DND-41 (cell line): ENCODE results near the gene PDZRN3.

Experiments used
- CTCF ChIP-seq: IDR thresholded peaks from 2 replicates; pipeline ENCODE4 v1.5.1; 2012; ENCODE audit warnings: borderline replicate concordance, low read length, moderate library complexity, mild to moderate bottlenecking; ENCODE audit not compliant: poor library complexity, severe bottlenecking; ENCODE audit errors: extremely low read depth
- EZH2 ChIP-seq: IDR thresholded peaks from 3 replicates; pipeline ENCODE4 v1.6.1; 2012; ENCODE audit warnings: borderline replicate concordance, low read depth, mild to moderate bottlenecking, moderate library complexity, low read length, inconsistent platforms; ENCODE audit not compliant: severe bottlenecking

GRCh38 chr3:73604451-73604850, 20.3 kb downstream of the PDZRN3 start:
- TF ChIP-seq CTCF (no peak), EZH2 (no peak)
